COLO668 (cell line): ENCODE measurements around the gene LCNL1.

Experiments used
- DNase-seq: peaks from one replicate; lab custom pipeline; 2025; ENCODE audit not compliant: unreplicated experiment; lab: John Stamatoyannopoulos, UW

Gene LCNL1

DNA sequence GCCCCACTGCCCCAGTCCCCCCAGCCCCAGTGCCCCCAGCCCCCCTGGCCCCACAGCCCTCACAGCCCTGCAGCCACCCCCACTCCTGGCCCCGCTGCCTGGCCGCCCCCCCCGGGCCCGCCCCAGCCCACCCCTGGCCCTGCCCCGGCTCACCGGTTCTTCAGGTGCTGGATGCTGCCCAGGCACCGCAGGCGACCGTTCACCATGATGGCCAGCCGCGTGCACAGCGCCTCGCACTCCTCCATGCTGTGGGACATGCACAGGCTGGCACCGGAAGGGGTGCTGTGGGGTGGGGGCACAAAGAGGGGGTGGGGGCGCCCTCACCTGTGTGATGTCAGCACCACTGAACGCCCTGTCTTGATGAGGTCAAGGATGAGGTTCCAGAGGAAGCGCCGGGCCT lies 26.4 kb downstream of the LCNL1 start:
- DNase-seq: no peak

DNA sequence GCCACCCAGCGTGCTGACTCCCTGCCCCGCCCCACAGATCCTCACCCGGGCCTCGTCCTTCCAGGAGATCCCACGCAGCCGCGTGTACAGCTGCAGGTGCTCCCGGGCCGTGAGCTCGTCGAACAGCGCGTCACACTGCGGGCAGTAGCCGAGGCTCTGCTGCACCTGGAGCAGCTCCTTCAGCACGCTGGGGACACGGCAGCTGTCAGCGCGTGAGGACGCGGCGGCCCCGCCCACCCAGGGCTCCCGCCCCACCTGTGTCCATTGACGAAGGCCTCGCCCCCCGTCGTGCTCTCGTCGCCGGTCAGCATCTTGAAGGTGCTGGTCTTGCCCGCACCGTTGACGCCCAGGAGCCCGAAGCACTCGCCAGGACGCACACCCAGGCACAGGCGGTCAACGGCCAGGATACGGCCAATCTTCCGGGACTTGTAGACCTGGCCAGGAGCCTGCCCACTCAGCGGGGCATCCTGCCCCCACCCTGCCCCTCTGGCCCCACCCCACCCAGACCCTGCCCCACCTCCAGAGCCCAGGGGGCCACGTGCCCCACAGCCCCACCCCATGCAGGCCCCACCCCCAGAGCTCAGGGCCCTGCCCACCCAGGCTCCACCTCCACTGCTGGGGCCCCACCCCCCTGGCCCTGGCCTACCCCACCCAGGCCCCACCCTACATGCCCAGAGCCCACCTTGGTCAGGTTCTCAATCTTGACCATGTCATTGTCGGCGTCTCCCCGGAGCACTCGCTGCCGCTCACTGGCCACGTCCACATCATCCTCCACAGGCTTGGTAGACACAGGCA lies 27.3 kb downstream of the LCNL1 start:
- peak; percentile 87 for DNase-seq

GRCh38 chr9:137011156-137011555 lies 28.4 kb downstream of the LCNL1 start:
- no peak for DNase-seq

DNA sequence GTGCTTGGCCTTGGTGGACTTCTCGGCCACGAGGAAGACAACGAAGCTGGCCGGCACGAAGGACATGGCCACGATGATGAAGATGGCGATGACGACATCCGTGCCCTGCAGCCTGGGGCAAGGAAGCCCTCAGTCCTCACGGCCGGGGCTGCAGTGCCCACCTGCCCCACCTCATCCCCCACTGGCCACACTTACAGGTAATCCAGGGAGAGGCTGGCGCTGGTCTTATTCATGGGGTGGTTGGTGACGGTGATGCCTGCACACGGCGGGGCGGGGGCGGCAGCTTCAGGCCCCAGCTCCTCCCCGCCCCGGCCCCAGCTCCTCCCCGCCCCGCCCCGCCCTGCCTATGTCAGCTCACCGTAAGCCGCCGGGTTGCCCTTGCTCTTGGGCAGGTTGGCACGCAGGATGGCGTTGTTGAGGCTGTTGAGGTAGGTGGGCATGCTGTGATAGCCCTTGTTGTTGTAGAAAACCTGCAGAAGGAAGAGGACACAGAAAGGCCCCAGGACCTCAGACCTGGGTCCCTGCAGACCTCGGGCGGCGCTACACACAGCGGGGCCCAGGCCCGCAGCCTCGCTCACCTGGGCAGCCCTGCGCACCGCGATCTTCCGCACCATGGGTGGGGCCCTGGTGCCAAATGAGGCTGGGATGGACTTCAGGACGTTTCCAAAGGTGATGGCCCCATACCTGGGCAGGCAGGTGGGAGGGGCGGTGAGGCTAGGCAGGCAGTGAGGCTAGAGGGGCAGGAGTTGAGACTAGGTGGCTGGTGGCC lies 29.3 kb downstream of the LCNL1 start:
- no peak for DNase-seq

- DNase-seq: no peak
Observed at GRCh38 chr9:137012694-137013570, 30.1 kb downstream of the LCNL1 start.

- DNase-seq: no peak
Observed at GRCh38 chr9:137013571-137013940, 30.8 kb downstream of the LCNL1 start.

GRCh38 chr9:137014166-137014565 lies 31.4 kb downstream of the LCNL1 start:
- no peak for DNase-seq

DNA sequence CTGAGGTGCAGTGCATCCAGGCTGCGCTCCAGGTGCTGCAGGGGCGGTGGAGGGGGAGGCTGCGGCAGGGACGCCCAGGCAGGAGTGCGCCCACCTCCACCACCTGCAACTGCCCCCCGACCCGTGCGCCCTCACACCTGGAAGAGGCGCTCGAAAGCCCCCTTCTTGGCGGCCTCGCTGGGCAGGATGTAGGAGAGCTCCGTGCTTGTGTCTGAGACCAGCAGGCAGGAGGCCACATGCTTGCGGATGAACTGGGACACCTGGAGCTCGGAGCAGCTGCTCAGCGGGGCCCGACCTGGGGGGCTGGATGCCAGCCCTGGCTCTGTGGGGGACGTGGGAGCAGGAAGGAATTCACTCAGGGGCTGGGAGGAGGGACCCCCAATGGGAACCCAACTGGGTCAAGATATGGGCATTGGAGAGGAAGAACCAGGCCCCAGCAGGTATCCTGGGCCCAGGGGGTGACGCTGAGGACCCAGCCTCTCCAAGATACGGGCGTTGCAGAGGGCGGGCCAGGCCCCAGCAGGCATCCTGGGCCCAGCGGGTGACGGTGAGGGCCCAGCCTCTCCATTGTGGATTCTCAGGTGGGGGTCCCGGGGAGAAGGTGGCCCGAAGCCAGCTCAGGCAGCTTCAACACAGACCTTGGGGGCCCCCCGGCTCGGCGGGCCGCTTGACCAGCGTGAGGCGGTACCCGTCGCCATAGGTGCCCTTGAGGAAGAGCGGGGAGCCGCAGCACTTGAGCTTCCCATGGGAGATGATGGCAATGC lies 32.2 kb downstream of the LCNL1 start:
- DNase-seq: no peak

- DNase-seq: no peak
Observed at GRCh38 chr9:137015540-137015930, 32.7 kb downstream of the LCNL1 start.

GRCh38 chr9:137015976-137016375 lies 33.2 kb downstream of the LCNL1 start:
- no peak for DNase-seq

- DNase-seq: no peak
Observed at GRCh38 chr9:137016436-137016835, 33.6 kb downstream of the LCNL1 start.

GRCh38 chr9:137017071-137017470 lies 34.3 kb downstream of the LCNL1 start:
- DNase-seq: no peak

GRCh38 chr9:137017791-137018497 lies 35.2 kb downstream of the LCNL1 start:
- DNase-seq: no peak

DNA sequence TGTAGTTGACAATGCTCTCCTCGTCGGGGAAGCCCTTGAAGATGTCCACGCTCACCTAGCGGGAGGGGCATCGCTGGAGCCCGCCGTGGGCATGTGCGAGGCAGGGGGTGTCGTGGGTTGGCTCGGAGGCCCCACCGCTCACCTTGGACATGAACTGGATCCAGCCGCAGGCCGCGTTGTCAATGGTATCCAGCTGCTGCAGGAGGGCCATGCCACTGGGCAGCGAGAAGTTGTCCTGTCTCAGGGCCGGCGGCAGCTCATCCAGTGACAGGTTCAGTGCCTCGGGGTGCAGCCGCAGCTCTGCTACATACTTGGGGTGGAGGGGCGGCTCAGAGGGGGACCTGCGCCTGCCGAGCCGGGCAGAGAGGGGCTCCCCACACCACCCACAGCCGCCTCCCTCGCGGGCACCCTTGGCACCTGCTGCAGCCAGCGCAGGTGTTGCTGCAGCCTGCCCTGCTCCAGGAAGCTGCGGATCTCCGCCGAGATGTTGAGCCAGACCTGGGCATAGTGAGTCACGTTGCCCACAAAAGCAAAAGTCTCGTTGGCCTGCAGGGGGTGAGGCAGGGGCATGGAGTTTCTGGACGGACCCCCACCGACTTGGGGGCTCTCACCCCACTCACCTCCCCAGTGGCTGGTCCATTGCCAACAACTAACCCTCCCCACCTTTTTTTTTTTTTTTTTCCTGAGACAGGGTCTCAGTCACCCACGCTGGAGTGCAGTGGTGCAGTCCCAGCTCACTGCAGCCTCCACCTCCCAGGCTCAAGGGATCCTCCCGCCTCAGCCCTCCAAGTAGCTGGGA lies 36.2 kb downstream of the LCNL1 start:
- DNase-seq: no peak

DNA sequence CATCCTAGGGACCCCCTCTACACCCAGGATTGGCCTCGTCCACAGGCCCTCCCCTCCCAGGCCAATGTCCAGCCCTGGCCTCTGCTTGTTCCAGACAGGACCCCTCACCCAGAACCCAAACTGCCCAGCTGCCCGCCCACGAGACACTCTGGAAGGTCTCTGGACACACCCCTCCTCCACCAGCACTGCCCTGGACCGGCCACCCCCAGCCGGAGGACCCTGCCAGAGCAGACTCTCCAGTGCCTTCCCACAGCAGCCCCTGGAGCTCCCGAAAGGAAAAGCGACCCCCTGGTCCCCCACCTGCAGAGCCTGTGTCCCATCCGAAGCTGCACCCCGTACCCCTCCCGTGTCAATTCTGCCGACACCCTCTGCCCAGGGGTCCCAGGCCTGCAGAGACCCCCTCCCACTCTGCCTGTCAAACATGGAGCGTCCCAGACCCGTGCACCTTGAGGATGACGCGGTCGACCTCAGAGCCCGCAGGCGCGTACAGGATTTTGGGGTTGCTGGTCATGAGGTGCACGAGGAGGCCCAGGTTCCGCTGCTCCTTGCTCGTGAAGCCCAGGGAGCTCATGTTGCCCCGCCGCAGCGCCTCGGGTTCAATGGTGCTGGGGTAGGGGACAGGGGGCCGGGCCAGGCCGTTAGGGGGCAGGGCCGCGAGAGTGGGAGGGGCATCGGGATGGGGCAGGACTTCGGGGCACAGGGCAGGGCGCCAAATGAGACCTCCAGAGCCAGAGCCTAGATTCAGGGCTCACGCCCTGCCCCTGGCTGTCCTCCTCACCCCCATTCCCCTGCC lies 37.3 kb downstream of the LCNL1 start:
- no peak for DNase-seq

- DNase-seq: no peak
Observed at GRCh38 chr9:137020771-137021567, 38.2 kb downstream of the LCNL1 start.

GRCh38 chr9:137021568-137021978 lies 38.8 kb downstream of the LCNL1 start:
- no peak for DNase-seq
